ENCODE measurements around the gene SCP2.

SCP2 gene

DNA sequence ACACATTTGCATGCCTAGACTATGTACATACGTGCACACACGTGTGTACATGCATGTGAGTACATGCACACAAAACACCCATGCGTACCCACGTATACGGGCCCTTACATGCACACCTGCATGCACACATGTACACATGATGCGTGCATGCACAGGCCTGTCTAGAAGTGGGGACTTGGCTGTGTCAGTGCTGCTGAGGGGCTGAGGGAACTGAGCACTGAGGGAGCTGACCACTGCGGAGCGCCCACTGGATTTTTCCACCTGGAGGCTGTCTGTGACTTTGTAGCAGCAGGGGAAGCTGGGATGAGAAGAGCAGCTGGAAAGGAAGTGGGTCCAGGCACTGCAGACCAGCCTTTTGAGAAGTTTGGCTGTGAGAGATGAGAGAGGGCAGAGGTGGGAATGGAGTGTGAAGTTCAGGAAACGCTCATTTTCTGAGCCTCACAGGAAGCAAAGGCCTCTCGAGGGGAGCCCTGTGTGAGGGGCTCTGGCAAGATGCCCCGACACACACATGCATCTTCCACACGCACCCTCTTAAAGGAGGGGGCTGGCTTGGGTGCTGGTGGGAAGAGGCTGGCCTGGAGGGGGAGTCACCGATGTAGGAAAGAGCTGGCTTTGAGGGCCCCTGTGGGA lies 155.9 kb downstream of the SCP2 start:
- DNase-seq (ENCODE audit: low spot score) = no peak

DNA sequence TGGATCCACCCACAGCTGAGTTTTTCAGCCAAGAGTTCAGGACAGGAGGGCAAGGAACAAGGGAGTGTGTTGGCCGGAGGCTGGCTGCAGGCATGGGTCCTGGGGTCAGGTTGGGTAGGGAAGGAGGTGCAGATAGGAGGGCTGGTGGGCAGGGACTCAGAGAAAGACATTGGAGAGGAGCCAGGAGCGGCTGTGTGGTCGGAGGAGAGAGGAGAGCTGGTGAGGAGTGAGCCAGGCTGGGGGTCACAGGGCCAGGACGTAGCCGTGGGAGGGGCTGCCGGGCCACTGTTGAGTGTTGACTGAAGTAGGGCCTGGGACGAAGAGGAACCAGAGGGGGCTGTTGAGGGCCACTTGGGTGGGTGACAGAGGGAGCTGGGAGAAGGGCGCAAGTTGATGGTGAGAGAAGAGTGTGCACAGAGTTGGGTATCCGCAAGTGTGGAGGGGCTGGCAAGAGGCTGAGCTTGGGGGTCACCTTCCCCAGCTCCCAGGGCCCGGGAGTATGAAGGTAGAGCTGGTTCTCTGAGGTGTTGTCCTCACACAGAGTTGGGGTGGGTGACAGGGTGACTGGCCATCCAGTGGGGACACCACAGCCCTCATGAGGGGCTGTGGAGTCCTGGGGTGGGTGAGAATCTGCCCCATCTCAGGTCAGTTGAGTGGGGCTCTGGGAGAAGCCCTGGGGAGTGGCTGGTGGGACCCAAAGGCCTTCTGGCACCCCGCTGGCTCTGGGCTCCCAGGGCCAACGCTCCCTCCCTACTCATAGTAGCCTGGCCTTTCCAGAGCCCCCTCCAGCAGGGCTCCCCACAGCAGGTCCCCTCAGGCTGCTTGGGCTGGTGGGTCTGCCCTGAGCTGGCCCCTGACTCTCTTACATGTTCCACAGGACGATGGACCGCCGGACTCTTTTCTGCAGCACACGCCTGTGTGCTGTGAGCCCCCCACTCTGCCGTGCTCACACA lies 156.8 kb downstream of the SCP2 start:
- DNase-seq (ENCODE audit: low spot score) = no peak

DNA sequence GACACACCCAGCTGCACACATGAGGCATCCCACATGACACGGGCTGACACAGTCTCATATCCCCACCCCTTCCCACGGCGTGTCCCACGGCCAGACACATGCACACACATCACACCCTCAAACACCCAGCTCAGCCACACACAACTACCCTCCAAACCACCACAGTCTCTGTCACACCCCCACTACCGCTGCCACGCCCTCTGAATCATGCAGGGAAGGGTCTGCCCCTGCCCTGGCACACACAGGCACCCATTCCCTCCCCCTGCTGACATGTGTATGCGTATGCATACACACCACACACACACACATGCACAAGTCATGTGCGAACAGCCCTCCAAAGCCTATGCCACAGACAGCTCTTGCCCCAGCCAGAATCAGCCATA lies 157.5 kb downstream of the SCP2 start:
- DNase-seq (ENCODE audit: low spot score) = no peak

DNA sequence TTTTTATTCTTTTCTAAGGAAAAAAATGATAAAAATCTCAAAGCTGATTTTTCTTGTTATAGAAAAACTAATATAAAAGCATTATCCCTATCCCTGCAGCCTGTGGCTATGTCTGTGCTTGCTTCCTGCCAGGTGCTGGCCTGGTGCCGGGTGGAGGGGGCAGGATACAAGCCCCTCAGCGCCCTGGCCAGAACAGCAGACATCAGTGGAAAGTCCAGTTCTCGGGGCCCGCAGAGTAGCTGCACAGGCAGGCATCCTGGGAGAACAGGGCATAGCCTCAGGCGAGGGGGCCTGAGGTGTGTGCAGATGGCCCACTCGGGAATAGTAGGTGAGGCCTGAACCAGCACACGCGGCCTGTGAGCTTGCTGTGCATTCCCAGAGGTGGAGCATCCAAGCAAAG lies 158.3 kb downstream of the SCP2 start:
- no peak for DNase-seq (ENCODE audit: low spot score)

DNA sequence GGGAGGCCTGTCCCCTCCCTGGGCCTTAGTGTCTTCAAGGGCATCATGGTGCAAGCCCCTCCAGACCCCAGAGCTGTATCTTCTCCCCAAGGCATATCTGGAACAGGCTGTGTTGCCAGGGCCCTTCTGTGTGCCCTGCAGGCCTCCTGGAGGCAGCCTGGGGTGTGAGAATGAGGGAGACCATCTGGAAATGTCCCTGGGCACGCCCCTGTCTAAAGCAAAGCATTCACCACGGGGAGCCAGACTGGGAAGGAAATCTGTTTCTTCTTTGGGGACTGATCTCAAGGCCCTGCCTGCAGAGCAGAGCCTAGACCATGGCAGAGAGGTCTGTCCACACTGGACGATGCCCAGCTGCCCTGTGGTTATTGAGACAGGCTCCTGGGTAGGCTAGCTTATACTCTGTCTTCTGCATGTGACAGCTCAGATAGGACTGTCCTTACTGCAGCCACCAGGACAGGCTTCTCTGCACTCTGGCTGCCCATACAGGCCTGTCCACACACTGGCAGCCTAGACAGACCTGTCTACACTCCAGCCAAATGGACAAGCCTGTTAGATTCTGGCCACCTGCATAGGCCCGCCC lies 159.5 kb downstream of the SCP2 start:
- no peak for DNase-seq (ENCODE audit: low spot score)

DNA sequence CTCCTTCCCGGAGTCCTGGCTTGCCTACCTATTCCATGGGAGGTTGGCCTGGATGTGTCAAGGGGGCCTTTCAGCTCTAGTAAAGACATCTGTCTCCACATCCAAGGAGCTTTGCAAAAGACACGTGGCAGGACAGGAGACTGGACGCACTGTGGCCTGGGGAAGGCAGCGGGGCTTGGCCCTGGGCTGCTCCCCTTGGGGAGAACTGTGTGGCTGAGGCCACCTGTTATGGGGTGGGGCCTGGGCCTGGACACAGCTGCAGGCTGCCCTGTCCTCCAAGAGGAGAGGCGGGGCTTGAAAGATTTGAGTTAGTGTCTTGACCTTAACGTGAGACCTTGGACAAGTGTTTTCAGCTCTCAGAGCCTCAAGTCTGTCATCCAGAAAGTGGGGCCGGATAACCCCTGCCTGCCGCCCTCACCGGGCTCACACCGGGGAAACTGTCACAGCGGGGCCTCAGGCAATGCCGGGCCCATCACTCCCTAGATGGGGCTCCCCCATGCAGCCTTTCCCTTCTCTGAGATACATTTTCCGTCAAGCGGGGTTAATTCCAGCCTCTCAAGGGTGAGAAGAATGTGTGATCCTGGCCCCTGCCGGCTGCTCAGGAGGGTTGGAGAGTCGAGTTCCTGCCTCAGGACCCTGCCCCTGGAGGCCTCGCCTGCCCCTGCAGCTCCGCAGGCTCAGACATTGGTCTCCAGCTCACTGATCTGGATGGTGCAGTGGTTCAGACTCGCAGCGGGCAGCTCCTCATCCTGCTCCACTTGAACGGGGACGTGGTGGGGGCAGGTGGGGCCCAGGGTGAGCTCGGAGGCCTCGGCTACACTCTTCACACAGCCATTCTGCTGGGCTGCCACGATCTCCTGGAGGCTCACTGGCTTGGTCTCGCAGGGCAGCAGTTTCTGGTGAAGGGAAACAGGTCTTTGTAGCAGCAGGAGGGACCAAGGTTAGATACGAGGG lies 160.5 kb downstream of the SCP2 start:
- no peak for DNase-seq (ENCODE audit: low spot score)

DNA sequence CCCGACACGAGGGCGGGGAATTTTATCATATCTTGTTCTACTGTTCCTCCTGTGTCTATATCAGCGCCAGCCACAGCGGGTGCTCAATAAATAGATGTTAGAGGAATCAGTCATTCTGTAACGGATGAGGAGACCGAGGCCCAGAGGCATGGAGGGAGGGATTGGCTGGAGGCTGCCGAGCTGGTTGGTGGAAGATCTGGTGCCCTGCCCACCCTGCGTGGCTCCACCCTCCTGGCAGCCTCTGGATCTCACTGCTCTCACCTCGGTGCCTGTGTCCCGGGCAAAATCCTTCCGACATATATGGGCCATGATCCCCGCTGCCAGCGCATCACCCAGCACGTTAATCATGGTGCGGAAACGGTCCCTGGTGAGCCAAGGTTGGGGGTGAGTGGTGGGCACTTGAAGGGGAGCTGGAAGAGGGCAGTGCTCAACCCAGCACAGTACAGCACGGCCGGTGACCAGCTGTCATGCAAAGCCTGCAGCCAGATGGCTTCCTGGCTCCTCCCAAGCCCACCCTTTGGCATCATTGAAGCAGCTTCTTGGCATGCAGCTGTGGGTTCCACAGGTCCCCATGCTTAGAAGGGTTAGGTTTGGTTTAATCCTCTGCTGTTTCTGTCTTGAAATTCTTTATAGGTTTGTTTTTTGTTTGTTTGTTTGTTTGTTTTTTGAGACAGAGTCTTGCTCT lies 161.7 kb downstream of the SCP2 start:
- no peak for DNase-seq (ENCODE audit: low spot score)

DNA sequence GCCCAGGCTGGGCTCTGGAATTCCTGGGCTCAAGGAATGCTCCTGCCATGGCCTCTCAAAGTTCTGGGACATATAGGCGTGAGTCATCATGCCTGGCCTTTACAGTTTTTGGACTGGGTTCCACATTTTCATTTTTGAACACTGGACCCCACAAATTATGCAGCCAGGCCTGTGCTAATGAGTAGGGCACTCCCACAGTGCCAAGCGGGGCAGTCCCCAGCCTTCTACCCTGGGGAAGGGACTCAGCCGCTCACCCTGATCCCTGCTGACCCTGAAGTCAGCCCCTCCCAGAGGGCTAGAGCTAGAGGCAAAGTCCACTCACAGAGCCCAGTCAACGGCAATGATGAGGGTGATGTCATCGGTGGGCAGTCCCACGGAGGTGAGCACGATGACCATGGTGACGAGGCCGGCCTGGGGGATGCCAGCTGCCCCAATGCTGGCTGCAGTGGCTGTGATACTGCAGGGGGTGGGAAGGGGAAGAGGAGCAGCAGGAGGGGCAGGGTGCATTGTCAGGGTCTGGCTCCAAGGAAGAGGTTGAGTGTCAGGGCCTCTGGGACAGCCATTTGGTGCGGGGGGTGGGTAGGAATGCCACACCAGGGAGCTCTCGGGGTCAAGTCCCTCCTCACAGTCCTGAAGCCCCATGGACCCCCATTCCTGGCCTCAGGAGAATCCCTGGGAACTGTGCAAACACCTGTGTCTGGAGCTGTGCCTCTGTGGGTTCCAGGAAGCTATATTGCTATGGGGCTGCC lies 162.6 kb downstream of the SCP2 start:
- DNase-seq (ENCODE audit: low spot score) = no peak

DNA sequence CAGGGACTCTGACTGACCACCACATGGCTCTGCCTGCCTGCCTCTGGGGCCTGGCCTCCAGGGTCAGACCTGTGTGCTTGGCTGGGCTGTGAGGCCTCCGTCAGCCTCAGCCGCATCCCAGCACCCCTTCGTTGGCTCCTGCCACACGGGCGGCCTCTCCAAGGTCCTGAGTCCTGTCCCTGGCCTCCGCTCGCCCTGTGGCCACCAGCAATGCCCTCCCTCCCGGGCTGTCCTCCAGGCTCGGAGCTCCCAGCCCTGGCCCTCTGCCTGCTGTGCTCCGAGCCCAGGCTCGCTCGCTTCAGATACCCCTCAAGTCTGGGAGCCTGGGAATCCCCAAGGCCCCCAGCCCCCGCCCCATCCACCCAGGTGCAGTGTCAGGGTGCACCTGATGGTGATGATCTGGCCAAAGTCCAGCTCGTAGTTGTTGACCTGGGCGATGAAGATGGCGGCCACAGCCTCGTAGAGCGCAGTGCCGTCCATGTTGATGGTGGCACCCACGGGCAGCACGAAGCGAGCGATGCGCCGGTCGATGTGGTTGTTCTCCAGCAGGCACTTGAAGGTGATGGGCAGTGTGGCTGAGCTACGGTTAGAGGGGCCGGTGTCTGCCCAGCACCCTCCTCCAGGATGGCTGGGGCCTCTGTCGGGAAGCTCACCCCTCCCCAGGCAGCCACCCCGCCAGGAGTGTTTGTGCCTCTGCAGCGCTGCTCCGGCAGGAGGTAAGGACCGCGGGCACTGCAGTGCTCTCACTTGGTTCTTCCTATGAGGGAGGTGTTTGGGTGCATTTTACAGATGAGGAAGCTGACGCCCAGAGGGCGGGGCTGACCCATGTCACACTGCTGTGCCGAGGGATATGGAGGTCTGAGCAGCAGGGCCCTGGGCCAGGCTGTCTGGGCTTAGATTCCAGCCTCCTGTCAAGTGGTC lies 163.4 kb downstream of the SCP2 start:
- DNase-seq (ENCODE audit: low spot score) = no peak

DNA sequence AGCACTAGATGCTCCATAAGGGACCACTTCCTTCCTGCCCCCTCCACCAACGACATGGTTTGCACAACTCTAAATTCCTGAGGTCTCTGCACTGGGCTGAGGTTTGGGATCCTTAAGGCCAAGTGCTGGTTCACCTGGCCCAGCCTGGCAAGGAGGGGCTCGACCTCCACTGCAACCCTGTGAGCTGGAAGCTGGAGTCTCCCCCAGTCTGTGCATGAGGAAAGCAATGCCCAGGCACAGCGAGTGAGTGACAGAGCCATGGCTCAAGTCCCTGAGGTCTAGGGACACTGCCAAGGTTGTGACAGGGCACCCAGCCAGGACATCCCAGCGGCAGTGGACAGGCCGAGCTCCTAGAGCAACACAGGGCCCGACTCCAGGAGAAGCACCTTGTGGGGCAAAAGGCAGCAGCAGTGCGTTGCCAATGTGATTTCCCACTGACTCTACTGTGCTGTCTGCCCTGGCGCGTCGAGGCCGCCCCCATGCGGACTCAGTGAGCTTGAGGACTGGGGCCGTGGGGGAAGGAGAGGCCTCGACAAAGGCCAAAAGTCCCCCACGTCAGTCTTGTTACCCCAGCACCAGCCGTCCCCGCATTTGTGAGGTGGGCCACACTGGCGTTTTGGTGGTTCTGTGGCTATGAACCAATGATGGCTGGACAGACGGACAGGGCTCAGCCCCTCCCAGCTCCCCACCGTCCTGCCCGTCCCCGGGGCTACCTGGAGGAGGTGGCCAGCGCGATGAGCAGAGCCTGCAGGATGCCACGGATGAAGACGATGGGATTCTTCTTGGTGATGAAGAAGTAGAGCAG lies 165.0 kb downstream of the SCP2 start:
- DNase-seq (ENCODE audit: low spot score) = no peak

DNA sequence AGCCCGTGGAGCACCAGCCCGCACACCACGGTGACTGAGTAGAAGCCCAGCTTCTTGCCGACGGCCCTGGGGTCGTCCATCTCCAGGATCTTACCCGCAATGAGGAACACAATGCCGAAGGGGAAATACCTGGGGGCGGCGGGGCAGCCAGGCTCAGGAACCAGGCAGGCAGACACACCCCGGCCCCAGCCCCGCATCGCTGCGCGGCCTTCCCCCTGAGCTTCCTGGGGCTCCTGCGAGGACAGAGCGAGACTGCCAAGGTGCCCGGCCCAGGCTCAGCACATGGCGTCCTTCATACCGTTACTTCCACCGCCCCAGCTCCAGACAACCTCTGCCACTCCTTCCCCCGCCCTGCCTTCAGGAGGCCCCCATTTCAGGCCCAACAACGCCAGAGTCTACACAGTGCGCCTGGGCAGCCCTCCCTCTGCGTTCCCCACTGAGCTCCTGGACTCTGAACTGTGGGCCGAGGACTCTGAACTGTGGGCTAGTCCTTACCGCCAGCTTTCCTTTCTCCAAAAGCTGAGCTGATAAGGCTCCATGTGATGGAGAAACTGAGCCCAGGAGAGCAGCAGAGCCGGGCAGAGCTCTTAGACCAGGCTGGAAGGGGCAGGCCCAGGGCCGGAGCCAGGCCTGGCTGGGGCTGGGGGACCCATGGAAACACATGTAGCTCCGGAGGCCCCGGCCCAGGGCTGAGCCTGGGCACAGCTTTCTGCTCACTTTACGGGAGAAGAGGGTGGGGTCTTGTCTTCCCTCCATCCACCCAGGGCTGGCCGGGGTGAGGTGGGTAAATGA lies 165.8 kb downstream of the SCP2 start:
- DNase-seq (ENCODE audit: low spot score) = no peak

DNA sequence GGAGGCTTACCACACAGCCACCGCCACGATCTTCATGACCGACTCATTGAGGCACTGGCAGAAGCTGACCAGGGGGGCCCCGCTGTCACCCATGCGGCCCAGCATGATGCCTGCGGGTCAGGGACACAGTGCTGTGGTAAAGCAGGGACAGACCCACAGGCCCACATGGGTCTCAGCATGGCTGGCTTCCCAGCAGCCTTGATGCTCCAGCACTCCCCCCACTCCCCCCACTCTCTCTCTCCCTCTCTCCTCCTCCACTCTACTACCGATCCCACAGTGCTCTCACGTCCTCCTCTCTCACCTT lies 166.3 kb downstream of the SCP2 start:
- DNase-seq (ENCODE audit: low spot score) = no peak

DNA sequence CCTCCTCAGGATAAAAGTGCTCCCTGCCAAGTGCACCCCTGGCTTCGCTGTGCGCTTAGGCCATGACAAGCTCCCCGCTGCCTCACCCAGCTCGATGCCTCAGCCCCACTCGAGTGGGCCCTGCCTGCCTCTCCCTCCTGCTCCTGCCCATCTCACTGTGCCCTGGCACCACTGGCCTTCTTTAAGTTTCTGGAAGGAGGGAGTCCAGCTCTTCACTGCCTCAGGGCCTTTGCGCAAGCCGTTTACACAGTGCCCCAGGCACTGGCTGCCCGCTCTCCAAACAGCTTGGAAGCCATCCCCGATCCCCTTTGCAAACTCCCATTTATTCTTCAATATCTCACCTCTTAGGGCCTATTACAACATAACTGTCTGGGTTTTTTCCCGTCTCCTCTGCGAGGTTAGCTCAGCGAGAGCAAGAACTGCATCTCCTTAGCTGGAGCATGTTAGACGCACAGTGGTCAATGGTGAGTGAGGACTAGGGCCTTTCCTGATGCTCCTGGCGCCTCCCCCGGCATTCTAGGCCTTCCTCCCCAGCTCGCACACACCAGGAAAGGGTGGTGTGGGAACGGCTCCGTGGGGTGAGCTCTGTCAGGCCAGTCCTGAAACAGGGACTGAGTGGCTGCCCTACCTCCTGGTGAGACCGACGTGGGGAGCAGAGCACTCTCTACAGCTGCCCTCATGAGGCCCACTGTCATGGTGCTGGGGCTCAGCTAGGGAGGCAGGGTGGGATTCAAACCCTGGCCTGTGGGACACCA lies 166.9 kb downstream of the SCP2 start:
- no peak for DNase-seq (ENCODE audit: low spot score)

DNA sequence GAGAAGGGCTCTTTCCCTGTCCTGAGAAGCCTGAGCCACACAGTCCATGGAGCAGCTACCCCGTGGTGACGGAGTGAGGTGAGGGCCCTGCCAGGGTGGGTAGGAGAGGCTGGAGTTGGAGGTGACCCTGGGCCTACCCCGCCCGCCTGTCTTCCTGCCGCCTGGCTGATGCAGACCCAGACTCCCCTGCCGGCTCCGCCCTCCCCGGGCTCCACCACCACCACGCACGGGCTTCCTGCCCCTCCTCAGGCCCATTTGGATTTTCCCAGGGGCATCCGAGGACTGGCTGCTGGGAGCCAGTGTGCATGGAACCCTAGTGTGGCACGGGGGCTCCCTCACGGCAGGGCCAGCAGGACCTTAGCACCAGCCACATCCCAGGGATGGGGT lies 167.4 kb downstream of the SCP2 start:
- DNase-seq (ENCODE audit: low spot score) = no peak

All from kidney capillary endothelial cell (primary cell).